ENCODE measurements around the gene NF1. TPM values are rescaled to one million over a fixed set of nuclear protein-coding genes. Genes with fewer than 3 reads are reported as not detected.

The NF1 gene
- total RNA-seq, 4 donors from 2014 or later, result 40.9 to 158 (median 113) TPM

- intact Hi-C loops (cut with DNase I; ENCODE audit: low total_unique reads), result no loop called here
- Histone ChIP-seq H3K36me3 (no peaks in the 10 kb centered on the region), H3K27ac (no peak overlapping the region), H3K27me3 (no peaks in the 10 kb centered on the region), H3K4me1 (no peaks in the 10 kb centered on the region), H3K4me3 (no peak overlapping the region), H3K9me3 (no peaks in the 10 kb centered on the region)
- no peak for DNase-seq
- TF ChIP-seq, protein P1, sequence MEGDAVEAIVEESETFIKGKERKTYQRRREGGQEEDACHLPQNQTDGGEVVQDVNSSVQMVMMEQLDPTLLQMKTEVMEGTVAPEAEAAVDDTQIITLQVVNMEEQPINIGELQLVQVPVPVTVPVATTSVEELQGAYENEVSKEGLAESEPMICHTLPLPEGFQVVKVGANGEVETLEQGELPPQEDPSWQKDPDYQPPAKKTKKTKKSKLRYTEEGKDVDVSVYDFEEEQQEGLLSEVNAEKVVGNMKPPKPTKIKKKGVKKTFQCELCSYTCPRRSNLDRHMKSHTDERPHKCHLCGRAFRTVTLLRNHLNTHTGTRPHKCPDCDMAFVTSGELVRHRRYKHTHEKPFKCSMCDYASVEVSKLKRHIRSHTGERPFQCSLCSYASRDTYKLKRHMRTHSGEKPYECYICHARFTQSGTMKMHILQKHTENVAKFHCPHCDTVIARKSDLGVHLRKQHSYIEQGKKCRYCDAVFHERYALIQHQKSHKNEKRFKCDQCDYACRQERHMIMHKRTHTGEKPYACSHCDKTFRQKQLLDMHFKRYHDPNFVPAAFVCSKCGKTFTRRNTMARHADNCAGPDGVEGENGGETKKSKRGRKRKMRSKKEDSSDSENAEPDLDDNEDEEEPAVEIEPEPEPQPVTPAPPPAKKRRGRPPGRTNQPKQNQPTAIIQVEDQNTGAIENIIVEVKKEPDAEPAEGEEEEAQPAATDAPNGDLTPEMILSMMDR (IDR thresholded peaks at IDR 0.05), result no peak
- no peak for TF ChIP-seq POLR2A (IDR thresholded peaks at IDR 0.05)
These were observed 26.5 kb upstream of the NF1 start for GRCh38 chr17:31068291-31068690.

- Histone ChIP-seq H3K36me3 (no peaks in the 10 kb centered on the region), H3K27me3 (no peaks in the 10 kb centered on the region), H3K9me3 (no peaks in the 10 kb centered on the region), H3K4me1 (no peaks in the 10 kb centered on the region), H3K27ac (no peak overlapping the region), H3K4me3 (no peak overlapping the region)
- TF ChIP-seq, protein P1 (IDR thresholded peaks at IDR 0.05), result no peak
- TF ChIP-seq POLR2A (IDR thresholded peaks at IDR 0.05), result no peak
- no peak for DNase-seq
- intact Hi-C loops (cut with DNase I; ENCODE audit: low total_unique reads), result no loop called here
These were observed 22.6 kb upstream of the NF1 start for GRCh38 chr17:31072186-31072585.

GRCh38 chr17:31073411-31073810 is 21.4 kb upstream of the NF1 start:
- intact Hi-C loops (cut with DNase I; ENCODE audit: low total_unique reads), result no loop called here
- Histone ChIP-seq H3K4me3 (no peak overlapping the region), H3K27ac (no peak overlapping the region), H3K9me3 (no peaks in the 10 kb centered on the region), H3K36me3 (no peaks in the 10 kb centered on the region), H3K27me3 (no peaks in the 10 kb centered on the region), H3K4me1 (no peaks in the 10 kb centered on the region)
- DNase-seq, result no peak
- TF ChIP-seq, protein P1 (IDR thresholded peaks at IDR 0.05), result no peak
- TF ChIP-seq POLR2A (IDR thresholded peaks at IDR 0.05), result no peak

- Histone ChIP-seq H3K27ac (no peak overlapping the region), H3K4me1 (no peaks in the 10 kb centered on the region), H3K36me3 (no peaks in the 10 kb centered on the region), H3K27me3 (no peaks in the 10 kb centered on the region), H3K9me3 (no peaks in the 10 kb centered on the region), H3K4me3 (no peak overlapping the region)
- DNase-seq, result no peak
- intact Hi-C loops (cut with DNase I; ENCODE audit: low total_unique reads), result no loop called here
- TF ChIP-seq, protein P1 (IDR thresholded peaks at IDR 0.05), result no peak
- no peak for TF ChIP-seq POLR2A (IDR thresholded peaks at IDR 0.05)
These were observed 19.8 kb upstream of the NF1 start for GRCh38 chr17:31074772-31075555.

DNA sequence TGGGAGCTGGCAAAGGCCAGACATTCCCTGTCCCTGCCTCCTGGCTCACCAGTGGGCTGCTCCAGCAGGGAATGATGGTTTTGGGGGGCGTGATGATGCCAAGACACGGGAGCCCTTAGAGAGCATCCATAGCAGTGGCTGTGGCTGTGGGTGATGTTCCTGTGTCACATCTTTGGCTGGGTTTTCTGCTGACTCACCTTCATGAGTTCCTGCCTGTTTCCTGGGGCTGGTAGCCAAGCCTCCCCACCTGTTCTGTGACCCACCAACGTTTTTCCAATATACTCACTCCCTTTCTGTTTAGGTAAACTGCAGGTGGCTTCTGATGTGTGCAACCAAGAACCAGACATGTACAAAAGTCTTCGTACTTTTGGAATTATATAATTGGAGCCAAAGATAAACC is 16.5 kb upstream of the NF1 start:
- no peaks in the 10 kb centered on the region for H3K4me1 ChIP-seq
- intact Hi-C loops (cut with DNase I; ENCODE audit: low total_unique reads), result no loop called here
- no peaks in the 10 kb centered on the region for H3K27me3 ChIP-seq
- DNase-seq, result no peak
- H3K9me3 ChIP-seq, result no peaks in the 10 kb centered on the region
- no peak overlapping the region for H3K4me3 ChIP-seq
- TF ChIP-seq, protein P1 (IDR thresholded peaks at IDR 0.05), result no peak
- TF ChIP-seq POLR2A (IDR thresholded peaks at IDR 0.05), result no peak
- H3K27ac ChIP-seq, result no peak overlapping the region
- no peaks in the 10 kb centered on the region for H3K36me3 ChIP-seq
